Neuron (in vitro differentiated cells): ENCODE data around the gene TMOD2.

Source experiments
- H2AFZ ChIP-seq: one replicate; pipeline ENCODE4 v1.6.1; 2013; ENCODE audit warnings: low read depth, mild to moderate bottlenecking, inconsistent platforms, low read length, moderate library complexity
- H3K27me3 ChIP-seq: one replicate; pipeline ENCODE4 v1.6.1; 2013; ENCODE audit warnings: low read length; ENCODE audit not compliant: insufficient read depth
- H3K36me3 ChIP-seq: one replicate; pipeline ENCODE4 v1.6.1; 2013; ENCODE audit warnings: low read length; ENCODE audit not compliant: insufficient read depth
- H3K4me1 ChIP-seq: one replicate; pipeline ENCODE4 v1.6.1; 2013; ENCODE audit warnings: low read length; ENCODE audit not compliant: insufficient read depth
- H3K4me3 ChIP-seq: 2 replicates; pipeline ENCODE4 v1.5.1; 2013; ENCODE audit warnings: mild to moderate bottlenecking, low read length, moderate library complexity
- H3K9me3 ChIP-seq: one replicate; pipeline ENCODE4 v1.6.1; 2013; ENCODE audit warnings: low read length

TMOD2 gene

DNA sequence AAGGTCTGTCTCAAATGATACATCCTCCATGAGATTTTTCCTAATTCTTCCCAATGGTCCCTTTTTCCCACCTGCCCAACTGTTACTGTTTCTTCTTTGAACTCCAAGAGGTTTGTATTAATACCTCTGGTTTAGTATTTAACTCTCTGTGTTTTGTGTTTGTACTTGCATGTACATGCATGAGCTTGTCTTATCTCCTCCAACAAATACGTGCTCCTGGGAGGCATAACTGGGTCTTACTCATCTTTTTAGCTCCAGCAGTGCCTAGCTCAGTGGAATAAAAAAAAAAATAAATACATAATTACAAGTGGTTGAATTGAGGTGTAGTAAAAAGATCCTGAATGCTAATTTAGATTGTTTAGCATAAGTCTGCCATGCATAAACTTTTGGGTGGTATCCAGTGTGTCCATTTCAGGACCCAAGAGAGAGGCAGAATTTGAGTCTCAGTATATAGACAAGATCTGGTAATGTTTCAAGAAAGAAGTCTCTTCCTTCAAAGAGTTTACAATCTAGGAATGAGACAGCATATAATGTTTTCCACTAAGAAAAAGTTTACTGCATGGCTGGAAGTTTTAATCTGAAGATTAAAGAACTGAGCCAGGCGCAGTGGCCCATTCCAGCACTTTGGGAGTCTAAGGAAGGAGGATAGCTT lies 12.2 kb upstream of the TMOD2 start:
- H3K27me3 ChIP-seq, result peaks cover 56% of the 10 kb centered on the region
- no peak overlapping the region for H2AFZ ChIP-seq
- no peaks in the 10 kb centered on the region for H3K36me3 ChIP-seq
- H3K9me3 ChIP-seq, result no peaks in the 10 kb centered on the region
- peaks cover 5% of the 10 kb centered on the region for H3K4me1 ChIP-seq
- no peak overlapping the region for H3K4me3 ChIP-seq

DNA sequence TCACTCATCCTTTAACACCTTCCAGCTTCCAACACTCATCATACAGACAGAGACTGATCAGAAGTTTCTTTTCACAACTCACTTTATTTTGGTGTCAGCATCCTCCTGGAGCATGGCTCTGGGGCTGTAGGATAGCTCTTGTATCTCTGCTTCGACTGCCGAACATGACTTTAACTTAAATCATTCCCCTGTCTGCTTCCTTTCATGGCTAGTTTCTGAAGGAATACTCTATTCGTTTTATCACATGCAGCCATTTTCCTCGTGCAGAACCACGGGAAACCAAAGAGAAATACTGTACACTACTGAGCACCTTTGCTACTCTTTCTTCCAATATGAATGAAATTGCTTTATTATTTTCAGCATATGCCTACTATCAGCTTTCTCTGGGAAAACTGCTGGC lies 2.1 kb upstream of the TMOD2 start:
- no peak overlapping the region for H3K4me3 ChIP-seq
- H3K36me3 ChIP-seq, result no peaks in the 10 kb centered on the region
- no peak overlapping the region for H2AFZ ChIP-seq
- H3K27me3 ChIP-seq, result peaks cover 40% of the 10 kb centered on the region
- H3K9me3 ChIP-seq, result no peaks in the 10 kb centered on the region
- H3K4me1 ChIP-seq, result peaks cover 10% of the 10 kb centered on the region

DNA sequence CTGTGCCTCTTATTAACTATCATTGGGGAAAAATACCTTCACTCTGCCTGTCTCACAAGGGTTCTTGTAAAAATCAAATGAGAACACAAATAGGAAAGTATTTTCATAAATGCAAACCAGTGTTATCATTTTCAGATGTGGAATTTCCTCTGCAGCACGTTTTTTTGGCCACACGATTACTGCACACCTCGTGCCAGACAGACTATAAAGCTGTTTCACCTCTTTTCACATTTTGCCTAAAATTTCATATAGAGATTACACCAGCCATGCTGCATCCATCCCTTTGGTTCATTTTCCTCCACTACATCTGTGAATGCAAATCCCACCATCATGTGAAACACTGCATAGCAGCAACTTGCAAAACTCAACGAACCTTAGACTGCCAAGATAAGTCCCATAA lies 1.2 kb upstream of the TMOD2 start:
- H2AFZ ChIP-seq, result no peak overlapping the region
- peaks cover 10% of the 10 kb centered on the region for H3K4me1 ChIP-seq
- H3K9me3 ChIP-seq, result no peaks in the 10 kb centered on the region
- H3K4me3 ChIP-seq, result no peak overlapping the region
- H3K36me3 ChIP-seq, result no peaks in the 10 kb centered on the region
- peaks cover 36% of the 10 kb centered on the region for H3K27me3 ChIP-seq

DNA sequence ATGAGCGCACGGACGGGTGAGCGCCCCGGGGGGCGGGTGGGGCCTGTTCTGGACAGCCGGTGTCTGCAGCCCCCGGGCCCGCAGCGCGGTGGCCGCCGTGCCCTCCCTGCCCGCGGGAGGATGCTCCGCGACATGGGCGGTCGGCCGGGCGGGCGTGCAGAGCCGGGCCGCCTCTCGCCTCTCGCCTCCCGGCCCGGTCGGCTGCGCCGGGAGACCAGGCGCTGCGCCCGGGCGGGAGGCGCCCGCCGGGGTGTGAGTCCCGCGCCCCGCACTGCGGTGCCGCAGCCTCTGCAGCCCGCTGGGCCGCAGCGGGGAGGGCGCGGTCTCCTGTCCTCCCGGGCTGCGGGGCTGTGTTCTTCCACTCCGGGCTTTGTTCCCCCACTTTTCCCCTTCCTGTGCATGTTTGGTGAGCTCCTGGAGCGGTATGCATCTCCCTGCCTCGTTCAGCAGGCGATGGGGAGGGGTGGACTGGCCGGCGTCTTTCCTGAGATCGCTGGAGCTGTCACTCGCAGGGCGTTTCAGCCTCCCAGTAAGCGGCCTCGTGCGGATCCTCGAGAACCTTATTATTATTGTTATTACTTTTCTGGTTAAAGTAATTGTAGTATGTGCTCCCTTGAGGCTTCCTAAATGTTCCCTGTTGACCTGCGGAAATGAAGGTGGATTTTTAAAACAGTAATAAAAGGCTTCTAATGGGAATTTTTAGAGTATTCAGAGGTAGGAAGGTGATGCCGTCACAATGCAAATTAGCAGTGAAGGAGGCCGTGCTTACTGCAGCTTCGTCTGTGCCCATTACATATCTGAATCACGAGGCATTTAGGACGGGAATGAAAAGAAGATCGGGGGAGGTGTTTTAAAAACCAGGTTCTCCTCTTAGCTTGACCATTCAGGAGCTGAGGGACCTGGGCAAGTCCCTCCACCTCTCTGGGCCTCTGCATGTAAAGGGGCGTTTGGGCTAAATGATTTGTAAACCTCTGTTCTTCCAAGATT lies 593 bp downstream of the TMOD2 start:
- Histone ChIP-seq H3K36me3 (no peaks in the 10 kb centered on the region), H3K27me3 (peaks cover 33% of the 10 kb centered on the region)

DNA sequence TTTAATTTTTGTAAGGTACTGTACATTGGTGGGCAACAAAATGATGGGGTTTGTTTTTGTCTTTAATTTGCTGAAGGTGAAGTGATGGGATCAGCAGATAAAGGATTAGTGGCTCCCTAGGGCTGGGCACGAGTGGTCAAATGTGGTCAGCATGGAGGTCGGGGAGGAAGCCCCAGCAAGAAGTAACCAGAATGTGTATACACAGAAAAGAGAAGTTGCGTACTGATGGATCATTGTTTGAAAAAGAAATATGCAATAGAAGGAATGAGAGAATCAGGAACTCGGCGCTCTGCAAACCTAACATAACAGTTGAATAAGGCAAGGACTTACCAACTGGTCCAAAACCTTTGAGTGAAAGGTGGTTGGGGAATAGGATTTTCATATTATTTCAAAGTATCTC lies 1.5 kb downstream of the TMOD2 start:
- H2AFZ ChIP-seq, result no peak overlapping the region
- no peak overlapping the region for H3K4me3 ChIP-seq
- peaks cover 33% of the 10 kb centered on the region for H3K27me3 ChIP-seq
- H3K4me1 ChIP-seq, result peaks cover 10% of the 10 kb centered on the region
- H3K36me3 ChIP-seq, result no peaks in the 10 kb centered on the region
- no peaks in the 10 kb centered on the region for H3K9me3 ChIP-seq

More for the DNA sequence above, 593 bp downstream of the TMOD2 start:
- peak overlapping the region; percentile 87 for H2AFZ ChIP-seq
- peak overlapping the region; percentile 74 for H3K4me3 ChIP-seq
- H3K9me3 ChIP-seq, result no peaks in the 10 kb centered on the region
- peaks cover 10% of the 10 kb centered on the region for H3K4me1 ChIP-seq

DNA sequence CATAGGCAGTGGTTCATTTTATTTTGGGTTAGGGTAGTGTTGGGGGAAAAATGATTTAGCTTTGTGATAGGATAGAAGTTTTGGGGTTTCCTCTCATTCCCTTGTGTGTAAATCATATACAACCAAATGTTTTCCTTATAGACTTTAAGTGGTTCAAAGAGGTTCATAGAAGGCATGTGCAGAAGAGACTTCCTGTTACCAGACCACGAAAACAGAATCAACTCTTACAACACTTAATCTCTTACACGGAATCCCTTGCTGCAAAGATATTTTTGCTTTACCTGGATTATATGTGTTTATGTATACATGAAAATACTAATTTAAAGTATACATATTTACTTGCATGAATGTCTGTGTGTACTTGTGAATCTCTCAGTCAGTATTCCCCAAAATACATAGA lies 2.9 kb downstream of the TMOD2 start:
- H3K27me3 ChIP-seq, result peaks cover 24% of the 10 kb centered on the region
- no peak overlapping the region for H3K4me3 ChIP-seq
- H3K9me3 ChIP-seq, result no peaks in the 10 kb centered on the region
- no peak overlapping the region for H2AFZ ChIP-seq
- H3K4me1 ChIP-seq, result peaks cover 10% of the 10 kb centered on the region
- no peaks in the 10 kb centered on the region for H3K36me3 ChIP-seq

DNA sequence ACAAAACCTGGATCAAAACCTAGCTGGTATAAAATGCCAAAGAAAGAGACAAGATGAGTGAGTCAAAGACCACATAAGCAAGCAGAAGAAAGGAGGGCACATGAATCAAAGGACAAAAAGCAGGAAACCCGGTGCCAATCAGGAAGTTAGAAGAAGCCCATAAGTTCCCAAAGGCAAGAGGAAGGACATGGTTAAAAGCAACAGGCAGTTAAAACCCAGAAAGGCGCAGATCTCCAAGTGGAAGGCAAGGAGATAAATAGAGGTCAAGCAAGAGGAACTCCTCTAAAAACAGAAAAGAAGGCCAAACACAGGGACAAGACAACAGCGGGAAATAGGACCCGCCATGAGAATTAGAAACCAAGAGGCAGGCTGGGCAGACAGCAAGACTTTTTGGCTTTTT lies 4.4 kb downstream of the TMOD2 start:
- peaks cover 2% of the 10 kb centered on the region for H3K9me3 ChIP-seq
- peaks cover 9% of the 10 kb centered on the region for H3K27me3 ChIP-seq

DNA sequence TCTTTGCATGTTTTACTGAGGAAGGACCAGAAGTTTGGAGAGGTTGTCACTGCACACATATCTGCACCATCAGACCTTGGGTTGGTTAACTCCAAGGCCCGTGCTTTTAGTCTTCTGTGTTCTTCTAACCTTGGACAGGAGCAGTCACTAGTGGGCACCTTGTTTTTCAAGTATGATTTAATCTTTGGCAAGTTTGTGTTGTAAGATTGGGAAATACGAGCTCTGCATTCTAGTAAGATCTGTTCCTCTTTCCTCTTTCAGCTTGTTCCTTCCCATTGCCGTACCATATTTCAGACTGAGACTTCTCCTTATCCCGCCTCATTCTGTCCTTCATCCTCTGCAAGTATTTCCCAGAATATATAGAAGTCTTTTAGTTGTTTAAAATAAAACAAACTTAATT lies 5.1 kb downstream of the TMOD2 start:
- Histone ChIP-seq H2AFZ (no peak overlapping the region), H3K9me3 (peaks cover 2% of the 10 kb centered on the region), H3K27me3 (peaks cover 4% of the 10 kb centered on the region), H3K4me3 (no peak overlapping the region), H3K36me3 (no peaks in the 10 kb centered on the region), H3K4me1 (peaks cover 7% of the 10 kb centered on the region)

More for the DNA sequence above, 4.4 kb downstream of the TMOD2 start:
- Histone ChIP-seq H3K4me3 (no peak overlapping the region), H2AFZ (no peak overlapping the region), H3K36me3 (no peaks in the 10 kb centered on the region), H3K4me1 (peaks cover 10% of the 10 kb centered on the region)

DNA sequence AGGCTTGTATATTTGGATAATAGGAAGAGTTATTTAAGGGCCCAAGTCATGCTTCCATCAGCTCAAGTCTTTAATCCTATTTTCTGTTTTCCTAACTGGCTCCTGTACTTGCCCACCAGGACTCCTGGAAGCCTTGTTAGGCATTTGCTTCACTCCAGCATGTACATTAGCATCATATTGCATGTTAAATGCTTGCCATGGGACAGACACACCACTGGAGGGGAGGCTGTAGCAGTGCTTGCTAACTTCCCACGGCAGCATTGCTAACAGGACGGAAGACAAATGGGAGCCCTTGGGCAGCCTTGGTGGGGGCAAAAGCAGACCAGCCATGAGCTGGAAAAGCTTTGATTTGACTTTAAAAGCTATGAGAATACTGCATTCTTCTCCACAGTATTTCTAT lies 6.1 kb downstream of the TMOD2 start:
- Histone ChIP-seq H3K9me3 (peaks cover 2% of the 10 kb centered on the region), H3K4me1 (peaks cover 2% of the 10 kb centered on the region), H3K36me3 (no peaks in the 10 kb centered on the region), H3K4me3 (no peak overlapping the region), H2AFZ (no peak overlapping the region), H3K27me3 (peaks cover 4% of the 10 kb centered on the region)

DNA sequence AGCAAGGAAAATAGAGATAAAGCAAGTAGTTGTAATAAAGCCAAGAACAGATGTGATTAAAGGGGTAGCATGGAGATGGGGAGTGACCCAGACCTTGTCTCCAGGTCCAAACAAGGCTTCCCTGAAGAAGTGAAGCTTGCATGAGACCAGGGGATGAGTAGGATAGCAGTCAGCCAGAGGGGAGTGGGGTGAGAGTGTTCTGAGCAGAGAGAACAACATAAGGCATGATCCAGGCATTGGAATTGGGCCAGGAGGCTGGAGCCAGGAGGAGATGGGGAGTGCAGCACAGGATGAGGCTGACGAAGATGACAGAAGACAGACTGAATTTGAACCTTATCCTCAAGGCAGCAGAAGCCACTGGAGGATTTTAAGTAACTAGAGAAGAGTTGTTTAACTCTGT lies 7.2 kb downstream of the TMOD2 start:
- Histone ChIP-seq H3K36me3 (no peaks in the 10 kb centered on the region), H3K27me3 (peaks cover 4% of the 10 kb centered on the region), H3K4me1 (no peaks in the 10 kb centered on the region), H3K9me3 (peaks cover 2% of the 10 kb centered on the region), H3K4me3 (no peak overlapping the region), H2AFZ (no peak overlapping the region)

DNA sequence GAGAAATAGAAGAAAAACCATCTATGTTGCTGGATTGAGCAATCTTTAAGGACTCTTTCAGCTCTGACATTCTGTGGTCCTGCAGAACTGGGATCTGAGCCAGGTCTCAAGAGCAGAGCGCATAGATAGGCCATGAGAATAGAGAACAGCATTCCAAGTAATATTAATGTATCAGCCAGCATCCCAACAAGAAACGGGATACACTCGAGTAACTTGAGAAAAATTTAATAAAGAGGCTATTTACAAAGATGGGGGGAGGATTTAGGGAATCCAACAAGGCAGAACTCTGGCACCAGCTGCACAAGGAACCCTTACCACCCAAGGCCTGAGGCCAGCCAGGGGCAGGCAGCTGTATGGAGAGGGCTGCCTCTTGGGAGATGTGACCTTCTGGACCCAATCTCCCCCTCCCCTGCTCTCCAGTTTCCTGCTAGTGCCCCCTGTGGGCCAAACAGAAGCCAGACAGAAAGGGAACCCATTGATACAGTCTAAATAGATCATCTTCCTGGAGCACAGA lies 8.2 kb downstream of the TMOD2 start:
- H3K4me1 ChIP-seq, result no peaks in the 10 kb centered on the region
- no peaks in the 10 kb centered on the region for H3K36me3 ChIP-seq
- H3K27me3 ChIP-seq, result no peaks in the 10 kb centered on the region
- no peak overlapping the region for H3K4me3 ChIP-seq
- no peak overlapping the region for H2AFZ ChIP-seq
- H3K9me3 ChIP-seq, result peaks cover 2% of the 10 kb centered on the region

DNA sequence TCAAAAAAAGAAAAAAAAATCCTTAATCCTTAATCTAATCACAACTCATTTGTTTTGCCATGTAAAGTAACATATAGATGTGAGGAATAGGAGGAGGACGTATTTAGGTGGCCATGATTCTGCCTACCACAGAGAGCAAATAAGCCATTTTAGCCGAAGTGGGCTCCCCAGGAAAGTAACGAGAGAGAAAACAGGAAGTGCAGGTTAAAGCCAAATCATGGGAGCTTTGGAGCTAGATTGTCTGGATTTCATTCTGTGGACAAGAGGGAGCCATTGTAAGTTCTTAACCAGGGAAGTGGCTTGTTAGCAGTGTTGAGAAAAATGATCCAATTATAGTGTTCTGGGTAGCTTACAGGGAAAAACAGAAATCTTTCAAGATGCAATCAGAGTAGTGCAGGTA lies 9.4 kb downstream of the TMOD2 start:
- Histone ChIP-seq H3K9me3 (peaks cover 2% of the 10 kb centered on the region), H3K36me3 (no peaks in the 10 kb centered on the region), H3K4me1 (peaks cover 6% of the 10 kb centered on the region), H2AFZ (no peak overlapping the region), H3K4me3 (no peak overlapping the region), H3K27me3 (no peaks in the 10 kb centered on the region)

DNA sequence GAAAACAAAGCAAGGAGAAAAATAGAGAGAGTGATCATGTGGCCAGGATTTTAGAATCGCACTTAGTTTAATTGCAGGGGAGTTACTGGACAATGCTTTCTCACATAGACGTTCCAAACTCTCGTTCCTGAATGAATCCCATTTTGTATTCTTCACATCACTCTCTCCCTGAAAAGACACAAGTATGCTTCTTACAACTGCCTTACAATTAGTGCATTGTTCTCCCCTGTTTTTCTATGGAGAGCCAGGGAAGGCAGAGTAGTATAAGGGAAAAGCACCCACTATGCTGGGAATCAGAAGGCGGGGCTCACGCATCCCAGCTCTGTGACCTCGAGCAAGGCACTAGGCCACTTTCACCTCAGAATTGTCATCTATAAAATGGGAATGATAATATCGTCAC lies 14.4 kb downstream of the TMOD2 start:
- no peak overlapping the region for H2AFZ ChIP-seq
- H3K9me3 ChIP-seq, result no peaks in the 10 kb centered on the region
- peaks cover 7% of the 10 kb centered on the region for H3K4me1 ChIP-seq
- H3K27me3 ChIP-seq, result no peaks in the 10 kb centered on the region
- H3K36me3 ChIP-seq, result no peaks in the 10 kb centered on the region
- H3K4me3 ChIP-seq, result no peak overlapping the region
